GM12891 (cell line): ENCODE data around the gene ANKRD23.

Experiments
- POLR2A ChIP-seq: IDR thresholded peaks from 2 replicates; pipeline ENCODE4 v1.6.1; 2011; ENCODE audit warnings: low read depth, low read length, control low read depth
- TAF1 ChIP-seq: IDR thresholded peaks from 2 replicates; pipeline ENCODE4 v1.6.1; 2011; ENCODE audit warnings: low read depth, low read length, control low read depth

- TF ChIP-seq POLR2A (no peak), TAF1 (no peak)
Measured at GRCh38 chr2:96795076-96795475, 48.7 kb downstream of the ANKRD23 start.
